Activated CD4-positive, alpha-beta T cell treated with anti-CD3 and anti-CD28 coated beads for 36 hours (primary cell): Measurements from ENCODE around the gene FLOT2. TPM values are rescaled to one million over a fixed set of nuclear protein-coding genes. Genes with fewer than 3 reads are reported as not detected.

ENCODE experiments used
- ATAC-seq: fragments of 200-7000 bp; cut with Tn5 transposase; one replicate; pipeline ENCODE4 v1.10.0; 2021; ENCODE audit warnings: mild to moderate bottlenecking, moderate library complexity
- CTCF ChIA-PET: fragments of 350-600 bp; sonication (Branson Sonifier 250); formaldehyde crosslinking; loops from one replicate; lab custom pipeline; 2021; ENCODE audit warnings: antibody characterized with exemption; lab: Charles Lee
- POLR2A ChIA-PET: fragments of 350-600 bp; sonication (Branson Sonifier 250); formaldehyde crosslinking; loops from one replicate; lab custom pipeline; 2021; ENCODE audit warnings: antibody characterized with exemption, inconsistent platforms; lab: Charles Lee
- DNase-seq: peaks from one replicate; pipeline ENCODE4 v3.0.0-alpha.2; 2020
- H3K27ac Mint-ChIP-seq: one replicate; pipeline ENCODE4 v1.8.0; 2021; ENCODE audit warnings: mixed read lengths
- H3K27me3 Mint-ChIP-seq: one replicate; pipeline ENCODE4 v1.8.0; 2021; ENCODE audit warnings: mixed read lengths
- H3K36me3 Mint-ChIP-seq: one replicate; pipeline ENCODE4 v1.8.0; 2021; ENCODE audit warnings: low read depth, mixed read lengths
- H3K4me1 Mint-ChIP-seq: one replicate; pipeline ENCODE4 v1.8.0; 2021; ENCODE audit warnings: mixed read lengths
- H3K4me3 Mint-ChIP-seq: one replicate; pipeline ENCODE4 v1.8.0; 2021; ENCODE audit warnings: mild to moderate bottlenecking, moderate library complexity, mixed read lengths
- H3K9me3 Mint-ChIP-seq: one replicate; pipeline ENCODE4 v1.8.0; 2021; ENCODE audit warnings: low read depth, mixed read lengths
- intact Hi-C, 2 experiments: fragments of 100-400 bp; cut with DNase I in 1 of 2; cut with micrococcal nuclease in 1 of 2; formaldehyde crosslinking; loops; one replicate each; pipeline versions ENCODE4 v1.14.2 to v1.15.1; 2022 to 2024; cut with DNase I, micrococcal nuclease
- total RNA-seq, 2 experiments: library from RNA; stranded (reverse); gene quantifications; one replicate each; pipeline ENCODE4 v1.2.3, GENCODE V29; 2021

Gene FLOT2
- total RNA-seq, 2 experiments from 2014 or later = 81.3 to 88.4 TPM

- no peaks in the 10 kb centered on the region for H3K27me3 Mint-ChIP-seq
- ChIA-PET POLR2A (interaction anchor here (0.7 kb wide), 1 partner anchor 265 kb away, joined by 3 read pairs; no protein-coding TSS in a partner anchor), CTCF (interaction anchor here (0.7 to 1.0 kb wide), 4 partner anchors 17 to 383 kb away, joined by 3 read pairs; no protein-coding TSS in a partner anchor)
- ATAC-seq (peak; percentile 72), DNase-seq (peak; percentile 39)
- H3K36me3 Mint-ChIP-seq = peaks cover 14% of the 10 kb centered on the region
- no peak overlapping the region for H3K27ac Mint-ChIP-seq
- no peaks in the 10 kb centered on the region for H3K9me3 Mint-ChIP-seq
- peaks cover 44% of the 10 kb centered on the region for H3K4me1 Mint-ChIP-seq
- intact Hi-C loops = loop anchor here (1.0 to 2.0 kb wide), 4 partner anchors 17 to 64 kb away; partner anchors contain the start of genes ERAL1 (in 1 of the 2) and FAM222B (in 1 of the 2)
- no peak overlapping the region for H3K4me3 Mint-ChIP-seq
Observed at GRCh38 chr17:28875848-28876550, 21.5 kb downstream of the FLOT2 start.

DNA sequence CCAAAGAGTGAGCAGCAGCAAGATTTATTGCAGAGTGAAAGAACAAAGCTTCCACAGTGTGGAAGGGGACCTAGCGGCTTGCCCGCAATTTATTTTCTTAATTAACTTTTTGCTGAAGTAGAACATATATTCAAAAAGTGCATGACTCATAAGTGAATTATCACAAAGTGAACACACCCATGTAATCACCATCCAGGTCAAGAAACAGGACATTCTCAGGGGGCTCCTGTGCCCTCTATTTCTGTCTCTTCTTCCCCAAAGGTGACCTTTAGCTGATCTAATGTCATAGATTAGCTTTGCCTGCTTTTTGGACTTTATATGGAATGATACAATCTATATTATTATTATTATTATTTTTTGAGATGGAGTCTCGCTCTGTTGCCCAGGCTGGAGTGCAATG lies 22.8 kb downstream of the FLOT2 start:
- Mint-ChIP-seq H3K27me3 (no peaks in the 10 kb centered on the region), H3K36me3 (peaks cover 6% of the 10 kb centered on the region), H3K4me3 (no peak overlapping the region), H3K9me3 (no peaks in the 10 kb centered on the region), H3K4me1 (peaks cover 46% of the 10 kb centered on the region), H3K27ac (no peak overlapping the region)
- DNase-seq = no peak
- ChIA-PET POLR2A (no interaction called here), CTCF (interaction anchor here (0.6 to 1.3 kb wide), 4 partner anchors 33 to 706 kb away, joined by 3 to 5 read pairs (median 3); no protein-coding TSS in a partner anchor)
- intact Hi-C loops = no loop called here
- ATAC-seq = no peak

DNA sequence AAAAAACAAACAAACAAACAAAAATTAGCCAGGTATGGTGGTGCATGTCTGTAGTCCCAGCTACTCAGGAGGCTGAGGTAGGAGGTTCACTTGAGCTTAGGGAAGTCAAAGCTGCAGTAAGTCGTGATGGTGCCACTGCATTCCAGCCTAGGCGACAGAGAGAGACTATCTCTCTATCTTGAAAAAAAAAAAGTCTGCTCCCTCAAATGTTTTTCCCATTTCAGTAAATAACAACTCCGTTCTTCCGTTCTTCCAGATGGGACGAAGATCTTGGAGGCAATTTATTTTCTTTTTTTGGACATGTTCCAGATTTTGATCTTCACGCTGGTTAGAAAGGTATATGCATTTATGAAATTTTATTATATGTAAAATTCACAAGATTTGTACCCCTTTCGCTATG lies 23.7 kb downstream of the FLOT2 start:
- H3K9me3 Mint-ChIP-seq = no peaks in the 10 kb centered on the region
- POLR2A ChIA-PET = no interaction called here
- H3K4me3 Mint-ChIP-seq = no peak overlapping the region
- intact Hi-C loops = no loop called here
- ATAC-seq (no peak), DNase-seq (no peak)
- CTCF ChIA-PET = interaction anchor here (1.3 kb wide), 1 partner anchor 75 kb away, joined by 5 read pairs; no protein-coding TSS in a partner anchor
- no peaks in the 10 kb centered on the region for H3K27me3 Mint-ChIP-seq
- peaks cover 6% of the 10 kb centered on the region for H3K36me3 Mint-ChIP-seq
- H3K4me1 Mint-ChIP-seq = peaks cover 46% of the 10 kb centered on the region
- H3K27ac Mint-ChIP-seq = no peak overlapping the region

DNA sequence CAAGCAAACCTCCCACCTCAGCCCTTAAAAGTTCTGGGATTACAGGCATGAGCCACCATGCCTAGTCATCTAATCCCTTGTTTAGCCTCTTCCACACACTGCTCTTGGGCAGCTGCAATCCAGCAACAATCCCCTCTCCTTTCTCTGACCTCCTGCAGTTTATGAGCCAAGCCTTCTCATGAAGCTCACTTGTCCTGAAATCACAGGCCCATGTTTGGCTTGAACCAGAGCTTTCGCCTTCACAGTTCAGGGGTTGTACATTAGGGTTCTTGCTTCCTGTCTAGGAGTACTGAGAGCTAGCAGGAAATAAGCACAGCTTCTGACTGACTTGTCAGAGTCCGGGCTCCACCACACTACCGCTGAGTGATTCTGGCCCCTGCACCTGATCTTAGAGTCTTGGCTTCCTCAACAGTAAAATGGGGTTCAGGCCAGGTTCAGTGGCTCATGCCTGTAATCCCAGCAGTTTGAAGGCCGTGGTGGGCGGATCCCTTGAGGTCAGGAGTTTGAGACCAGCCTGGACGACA lies 26.4 kb downstream of the FLOT2 start:
- peak overlapping the region; percentile 87 for H3K27ac Mint-ChIP-seq
- H3K9me3 Mint-ChIP-seq = no peaks in the 10 kb centered on the region
- no peak overlapping the region for H3K4me3 Mint-ChIP-seq
- intact Hi-C loops = no loop called here
- ChIA-PET CTCF (interaction anchor here (0.6 to 2.0 kb wide), 9 partner anchors 9 to 246 kb away, joined by 3 to 6 read pairs (median 3); no protein-coding TSS in a partner anchor), POLR2A (interaction anchor here (0.7 to 1.0 kb wide), 5 partner anchors 10 to 39 kb away, joined by 3 to 7 read pairs (median 4); partner anchors contain the start of gene FAM222B)
- ATAC-seq (peak; percentile 92), DNase-seq (peak; percentile 75)
- H3K36me3 Mint-ChIP-seq = no peaks in the 10 kb centered on the region
- no peaks in the 10 kb centered on the region for H3K27me3 Mint-ChIP-seq
- H3K4me1 Mint-ChIP-seq = peaks cover 25% of the 10 kb centered on the region

DNA sequence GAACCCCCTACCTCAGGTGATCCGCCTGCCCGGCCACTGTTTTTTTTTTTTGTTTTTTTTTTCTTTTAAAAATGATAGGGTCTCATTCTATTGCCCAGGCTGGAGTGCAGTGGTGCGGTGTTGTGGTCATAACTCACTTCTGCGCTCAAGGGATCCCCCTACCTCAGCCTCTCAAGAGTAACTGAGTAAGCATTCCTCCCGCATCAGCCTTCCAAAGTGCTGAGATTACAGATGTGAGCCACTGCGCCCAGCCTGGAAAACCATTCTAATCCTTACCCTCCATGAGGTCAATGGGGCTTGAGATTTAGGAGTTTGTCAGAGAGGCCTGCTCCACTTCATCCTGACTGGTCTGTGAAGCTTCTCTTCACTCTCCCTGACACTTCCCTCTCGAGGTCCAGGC lies 30.3 kb downstream of the FLOT2 start:
- H3K9me3 Mint-ChIP-seq = no peaks in the 10 kb centered on the region
- H3K4me1 Mint-ChIP-seq = peaks cover 13% of the 10 kb centered on the region
- no peaks in the 10 kb centered on the region for H3K36me3 Mint-ChIP-seq
- no peak for ATAC-seq
- no peak overlapping the region for H3K4me3 Mint-ChIP-seq
- CTCF ChIA-PET = interaction anchor here (1.0 kb wide), 1 partner anchor 104 kb away, joined by 4 read pairs; no protein-coding TSS in a partner anchor
- no peak overlapping the region for H3K27ac Mint-ChIP-seq
- no peaks in the 10 kb centered on the region for H3K27me3 Mint-ChIP-seq
- DNase-seq = no peak
- POLR2A ChIA-PET = no interaction called here
- intact Hi-C loops = no loop called here

GRCh38 chr17:28865946-28866752 lies 31.4 kb downstream of the FLOT2 start:
- Mint-ChIP-seq H3K36me3 (no peaks in the 10 kb centered on the region), H3K4me3 (no peak overlapping the region), H3K27me3 (no peaks in the 10 kb centered on the region), H3K9me3 (no peaks in the 10 kb centered on the region), H3K4me1 (peaks cover 3% of the 10 kb centered on the region), H3K27ac (no peak overlapping the region)
- ChIA-PET POLR2A (no interaction called here), CTCF (interaction anchor here (1.0 to 1.2 kb wide), 2 partner anchors 102 to 103 kb away, joined by 3 to 4 read pairs; no protein-coding TSS in a partner anchor)
- intact Hi-C loops = no loop called here
- DNase-seq = no peak
- peak; percentile 76 for ATAC-seq

DNA sequence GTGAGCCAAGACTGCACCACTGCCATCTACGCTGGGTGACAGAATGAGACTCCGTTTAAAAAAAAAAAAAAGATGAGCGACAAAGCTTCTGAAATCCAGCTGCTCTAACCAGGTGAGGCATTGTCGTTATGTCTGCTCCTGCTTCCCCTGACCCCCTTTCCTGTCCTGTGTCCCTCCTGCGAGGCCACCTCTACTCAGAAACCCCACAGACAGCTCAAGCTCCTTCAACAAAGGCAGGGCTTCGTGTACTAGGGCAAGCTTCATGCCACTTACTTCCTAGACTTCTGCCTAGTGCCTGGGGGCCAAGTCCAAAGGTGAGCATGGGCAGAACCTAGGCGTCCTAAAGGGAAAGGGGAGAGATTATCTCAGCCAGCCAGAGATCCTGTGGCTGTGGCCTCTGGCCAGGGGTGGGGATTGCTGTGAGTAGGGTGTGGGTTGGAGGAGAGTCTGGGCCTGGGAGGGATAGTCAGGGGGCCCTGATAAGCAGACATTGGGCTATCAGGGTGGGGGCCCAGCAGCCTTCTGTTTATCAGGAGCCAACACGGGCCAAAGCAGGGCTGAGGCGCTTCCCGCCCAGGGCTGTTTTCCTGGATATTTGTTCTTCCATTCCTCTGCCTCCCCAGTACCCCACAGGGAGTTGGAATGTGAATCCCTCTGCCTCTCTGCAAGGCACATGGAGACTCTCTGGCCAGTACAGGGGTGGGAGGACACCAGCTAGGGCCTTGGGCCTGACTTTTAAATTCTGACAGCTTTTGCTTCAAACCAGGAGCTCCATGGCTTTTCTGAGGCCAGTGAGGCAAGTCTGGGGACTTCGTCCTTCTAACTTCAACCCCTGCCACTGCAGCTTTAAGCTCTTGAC lies 32.3 kb downstream of the FLOT2 start:
- Mint-ChIP-seq H3K4me3 (no peak overlapping the region), H3K4me1 (no peaks in the 10 kb centered on the region), H3K27me3 (no peaks in the 10 kb centered on the region), H3K9me3 (no peaks in the 10 kb centered on the region), H3K36me3 (peaks cover 3% of the 10 kb centered on the region), H3K27ac (no peak overlapping the region)
- no peak for ATAC-seq
- intact Hi-C loops = no loop called here
- CTCF ChIA-PET = interaction anchor here (1.1 to 1.2 kb wide), 2 partner anchors 101 to 249 kb away, joined by 3 read pairs; no protein-coding TSS in a partner anchor
- no peak for DNase-seq
- POLR2A ChIA-PET = no interaction called here

DNA sequence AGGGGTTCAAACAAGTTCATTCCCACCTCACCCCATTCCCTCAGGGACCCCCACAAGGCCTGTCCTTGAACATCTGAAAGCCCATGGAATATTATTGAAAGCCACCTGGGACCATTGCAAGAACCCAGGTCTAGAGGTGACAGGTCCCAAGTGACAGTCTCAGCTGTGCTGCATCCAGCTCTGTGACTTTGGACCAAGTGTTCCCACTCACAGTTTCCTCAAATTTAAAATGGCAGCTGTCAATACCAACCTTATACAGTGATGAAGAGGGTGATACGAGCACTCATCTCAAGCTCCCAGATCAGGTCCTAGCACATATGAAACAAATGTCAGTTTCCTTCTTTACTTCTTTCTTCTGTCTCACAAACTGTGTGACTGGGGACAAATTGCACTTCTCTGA lies 33.6 kb downstream of the FLOT2 start:
- Mint-ChIP-seq H3K9me3 (no peaks in the 10 kb centered on the region), H3K36me3 (peaks cover 9% of the 10 kb centered on the region), H3K4me1 (no peaks in the 10 kb centered on the region), H3K4me3 (no peak overlapping the region), H3K27me3 (no peaks in the 10 kb centered on the region), H3K27ac (no peak overlapping the region)
- intact Hi-C loops = no loop called here
- ATAC-seq (no peak), DNase-seq (no peak)
- ChIA-PET POLR2A (no interaction called here), CTCF (interaction anchor here (1.1 to 2.0 kb wide), 3 partner anchors 34 to 250 kb away, joined by 3 to 6 read pairs (median 5); no protein-coding TSS in a partner anchor)

GRCh38 chr17:28862561-28862960 lies 35.0 kb downstream of the FLOT2 start:
- peaks cover 19% of the 10 kb centered on the region for H3K36me3 Mint-ChIP-seq
- ChIA-PET CTCF (interaction anchor here (0.6 to 2.0 kb wide), 4 partner anchors 13 to 591 kb away, joined by 3 to 6 read pairs (median 4); no protein-coding TSS in a partner anchor), POLR2A (no interaction called here)
- no peak overlapping the region for H3K27ac Mint-ChIP-seq
- H3K27me3 Mint-ChIP-seq = no peaks in the 10 kb centered on the region
- no peak for DNase-seq
- H3K4me1 Mint-ChIP-seq = peaks cover 10% of the 10 kb centered on the region
- no peak overlapping the region for H3K4me3 Mint-ChIP-seq
- no peaks in the 10 kb centered on the region for H3K9me3 Mint-ChIP-seq
- no peak for ATAC-seq
- intact Hi-C loops = no loop called here

DNA sequence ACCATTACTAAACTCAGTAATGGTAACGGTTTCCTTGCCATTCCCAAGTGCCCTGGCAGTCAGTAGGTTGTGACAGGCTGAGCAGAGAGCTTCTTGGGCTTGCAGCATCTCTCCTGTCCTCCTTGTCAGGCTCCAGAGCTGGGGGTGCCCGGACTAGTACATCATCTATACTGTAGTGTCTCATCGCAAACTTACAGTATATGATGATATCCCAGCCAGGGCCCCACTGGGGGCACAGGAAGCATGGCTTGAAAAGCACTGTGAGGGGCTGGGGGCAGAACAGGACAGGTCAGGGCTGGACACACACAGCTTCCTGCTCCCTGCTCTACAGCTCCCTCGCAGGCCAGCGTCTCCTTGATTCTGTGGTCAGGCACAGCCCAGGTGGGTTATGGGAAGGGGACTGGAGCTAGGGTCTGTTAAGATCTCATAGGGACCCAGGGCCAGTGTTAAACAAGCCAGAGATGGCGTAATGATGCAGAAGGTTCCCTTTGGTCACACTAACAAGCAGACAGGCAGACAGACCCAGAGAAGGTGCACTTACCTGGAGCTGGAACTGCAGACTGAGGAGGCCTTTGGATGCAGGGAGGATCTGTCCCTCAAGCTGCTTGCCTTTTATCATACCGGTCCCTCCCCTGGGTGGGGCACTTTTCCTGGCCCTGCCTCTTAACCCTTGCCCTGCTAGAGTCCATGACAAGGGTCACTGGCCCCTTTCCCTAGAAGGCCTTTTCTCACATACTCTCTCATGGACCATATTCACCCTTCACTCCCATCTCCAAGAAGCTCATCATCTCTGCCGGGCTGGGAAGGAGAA lies 35.9 kb downstream of the FLOT2 start:
- H3K9me3 Mint-ChIP-seq = no peaks in the 10 kb centered on the region
- peaks cover 24% of the 10 kb centered on the region for H3K36me3 Mint-ChIP-seq
- ATAC-seq (no peak), DNase-seq (no peak)
- H3K27me3 Mint-ChIP-seq = no peaks in the 10 kb centered on the region
- ChIA-PET POLR2A (interaction anchor here (0.7 to 1.0 kb wide), 2 partner anchors 10 to 20 kb away, joined by 4 to 7 read pairs; no protein-coding TSS in a partner anchor), CTCF (interaction anchor here (0.6 to 1.6 kb wide), 8 partner anchors 10 to 592 kb away, joined by 3 to 6 read pairs (median 3); no protein-coding TSS in a partner anchor)
- no peak overlapping the region for H3K27ac Mint-ChIP-seq
- intact Hi-C loops = no loop called here
- H3K4me3 Mint-ChIP-seq = no peak overlapping the region
- H3K4me1 Mint-ChIP-seq = peaks cover 14% of the 10 kb centered on the region
